Muscle layer of duodenum (tissue), 2 donors: ENCODE results near the gene APBB2.

ENCODE experiments used
- H3K27ac ChIP-seq: one replicate; pipeline ENCODE4 v1.7.0; 2013; ENCODE audit warnings: mild to moderate bottlenecking, low read length
- H3K27me3 ChIP-seq: one replicate; pipeline ENCODE4 v1.7.0; 2013; ENCODE audit warnings: low read depth, mild to moderate bottlenecking, control low read depth, low read length
- H3K36me3 ChIP-seq, 2 donors: one replicate each; pipeline ENCODE4 v1.7.0; 2013; ENCODE audit warnings: low read length in 2 of 2, control low read depth in 1 of 2, mild to moderate bottlenecking in 1 of 2; ENCODE audit not compliant: insufficient read depth in 2 of 2, control insufficient read depth in 1 of 2
- H3K4me1 ChIP-seq, 2 donors: one replicate each; pipeline ENCODE4 v1.7.0; 2013; ENCODE audit warnings: low read length in 2 of 2, mild to moderate bottlenecking in 2 of 2, control low read depth in 1 of 2, moderate library complexity in 1 of 2; ENCODE audit not compliant: insufficient read depth in 2 of 2, control insufficient read depth in 1 of 2
- H3K4me3 ChIP-seq, 2 donors: one replicate each; pipeline ENCODE4 v1.7.0; 2013; ENCODE audit warnings: low read length in 2 of 2, low read depth in 1 of 2, mild to moderate bottlenecking in 1 of 2
- H3K9me3 ChIP-seq, 2 donors: one replicate each; pipeline ENCODE4 v1.7.0; 2013; ENCODE audit warnings: low read length in 2 of 2, control low read depth in 1 of 2, mild to moderate bottlenecking in 1 of 2; ENCODE audit not compliant: control insufficient read depth in 1 of 2
- donor health status: healthy.

The APBB2 gene

DNA sequence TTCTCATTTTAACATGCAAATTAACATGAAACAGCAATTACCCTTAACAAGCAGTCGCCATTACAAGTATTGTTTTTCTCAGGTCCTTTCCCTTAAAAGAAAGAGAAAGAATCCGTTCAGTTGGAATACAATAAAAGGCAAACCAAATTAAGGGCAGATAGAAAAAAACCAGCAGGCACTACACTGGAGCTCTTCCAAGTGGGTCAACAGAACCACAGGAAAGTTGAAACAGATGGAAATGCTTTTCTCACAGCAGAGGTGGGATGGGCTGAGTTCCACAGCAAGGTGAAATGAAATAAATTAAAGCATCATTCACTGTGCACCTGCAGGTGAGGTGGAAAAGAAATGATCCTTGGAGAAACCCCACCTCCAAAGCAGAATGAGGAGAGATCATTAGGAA, 102.6 kb downstream of the APBB2 start:
- Histone ChIP-seq H3K27ac (no peak overlapping the region), H3K9me3 (no peaks in the 10 kb centered on the region), H3K36me3 (no peaks in the 10 kb centered on the region), H3K4me1 (peaks cover 0 to 7% of the 10 kb centered on the region in 2 donors), H3K27me3 (no peaks in the 10 kb centered on the region), H3K4me3 (no peak overlapping the region)

GRCh38 chr4:41110050-41110449, 104.3 kb downstream of the APBB2 start:
- Histone ChIP-seq H3K36me3 (no peaks in the 10 kb centered on the region), H3K4me3 (no peak overlapping the region), H3K27me3 (no peaks in the 10 kb centered on the region), H3K27ac (no peak overlapping the region), H3K4me1 (peaks cover 0 to 7% of the 10 kb centered on the region in 2 donors), H3K9me3 (no peaks in the 10 kb centered on the region)

- no peaks in the 10 kb centered on the region for H3K36me3 ChIP-seq
- no peak overlapping the region for H3K4me3 ChIP-seq
- no peaks in the 10 kb centered on the region for H3K9me3 ChIP-seq
- H3K27ac ChIP-seq = no peak overlapping the region
- H3K27me3 ChIP-seq = no peaks in the 10 kb centered on the region
- peaks cover 0 to 7% of the 10 kb centered on the region in 2 donors for H3K4me1 ChIP-seq
Measured at GRCh38 chr4:41108481-41108880, 105.9 kb downstream of the APBB2 start.

GRCh38 chr4:41106694-41107419, 107.5 kb downstream of the APBB2 start:
- no peaks in the 10 kb centered on the region for H3K27me3 ChIP-seq
- peaks cover 0 to 3% of the 10 kb centered on the region in 2 donors for H3K4me1 ChIP-seq
- no peak overlapping the region for H3K27ac ChIP-seq
- H3K36me3 ChIP-seq = no peaks in the 10 kb centered on the region
- no peak overlapping the region for H3K4me3 ChIP-seq
- H3K9me3 ChIP-seq = no peaks in the 10 kb centered on the region

DNA sequence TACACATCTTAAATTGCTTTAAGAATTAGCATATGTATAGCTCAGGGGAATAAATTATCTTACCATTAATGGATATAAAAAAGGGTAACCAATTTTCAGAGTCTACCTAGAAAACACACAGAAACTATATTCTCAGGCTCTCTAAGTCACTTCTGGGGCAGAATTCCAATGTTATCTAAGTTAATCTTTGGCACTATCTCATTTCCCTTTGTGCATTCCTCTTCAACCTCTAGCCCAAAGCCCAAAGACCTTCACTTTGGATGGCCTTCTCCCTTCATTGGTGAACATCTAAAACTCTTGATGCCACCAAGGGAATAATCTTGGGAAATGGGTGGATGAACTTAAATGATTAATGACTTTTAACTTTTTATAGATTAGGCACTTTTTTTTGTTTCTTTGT, 108.3 kb downstream of the APBB2 start:
- no peaks in the 10 kb centered on the region for H3K9me3 ChIP-seq
- H3K4me1 ChIP-seq = no peaks in the 10 kb centered on the region
- H3K27ac ChIP-seq = no peak overlapping the region
- no peak overlapping the region for H3K4me3 ChIP-seq
- H3K27me3 ChIP-seq = no peaks in the 10 kb centered on the region
- H3K36me3 ChIP-seq = no peaks in the 10 kb centered on the region

DNA sequence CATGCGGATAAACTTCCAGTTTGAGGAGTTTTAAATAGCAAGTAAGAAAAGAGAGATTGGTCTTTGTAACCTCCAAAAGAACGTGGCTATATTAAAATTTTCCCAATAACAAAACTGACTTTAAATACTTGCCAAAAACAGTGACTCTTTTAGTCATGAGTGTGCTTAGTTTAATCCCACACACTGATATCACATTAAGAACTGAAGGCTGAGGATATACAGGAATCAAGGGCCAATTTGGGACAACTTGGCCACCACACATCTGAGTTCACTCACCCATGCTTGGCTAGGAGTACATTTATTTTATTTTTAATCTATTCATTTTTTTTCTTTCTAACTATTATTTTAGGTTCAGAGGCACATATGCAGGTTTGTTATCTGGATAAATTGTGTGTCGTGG, 110.2 kb downstream of the APBB2 start:
- Histone ChIP-seq H3K36me3 (no peaks in the 10 kb centered on the region), H3K27ac (no peak overlapping the region), H3K4me1 (no peaks in the 10 kb centered on the region), H3K4me3 (no peak overlapping the region), H3K27me3 (no peaks in the 10 kb centered on the region), H3K9me3 (no peaks in the 10 kb centered on the region)

DNA sequence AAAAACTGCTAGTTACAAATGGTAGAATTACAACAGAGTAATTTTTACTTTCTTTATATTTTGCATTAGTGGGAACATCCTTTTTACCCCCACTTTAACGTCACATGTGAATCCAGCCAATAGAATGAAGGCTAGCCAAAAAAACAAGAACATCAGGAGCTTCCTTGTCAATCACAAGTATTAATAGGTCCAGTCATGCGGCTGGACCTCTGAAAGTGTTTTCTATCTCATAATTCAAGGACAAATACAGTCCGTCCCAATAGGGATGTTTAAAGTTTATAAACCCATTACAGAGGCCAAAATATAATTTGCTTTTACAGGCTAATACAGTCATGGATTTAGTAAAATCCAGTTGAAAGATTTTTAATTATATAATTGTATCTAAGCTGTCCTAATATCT, 110.7 kb downstream of the APBB2 start:
- Histone ChIP-seq H3K36me3 (no peaks in the 10 kb centered on the region), H3K27ac (no peak overlapping the region)

GRCh38 chr4:41102414-41103092, 111.8 kb downstream of the APBB2 start:
- Histone ChIP-seq H3K27ac (no peak overlapping the region), H3K4me3 (no peak overlapping the region)

More for the DNA sequence above, 110.7 kb downstream of the APBB2 start:
- Histone ChIP-seq H3K9me3 (no peaks in the 10 kb centered on the region), H3K27me3 (no peaks in the 10 kb centered on the region), H3K4me1 (no peaks in the 10 kb centered on the region), H3K4me3 (no peak overlapping the region)

GRCh38 chr4:41098093-41099048, 116.0 kb downstream of the APBB2 start:
- Histone ChIP-seq H3K36me3 (no peaks in the 10 kb centered on the region), H3K27me3 (no peaks in the 10 kb centered on the region), H3K4me1 (peaks cover 0 to 9% of the 10 kb centered on the region in 2 donors), H3K9me3 (no peaks in the 10 kb centered on the region), H3K27ac (no peak overlapping the region), H3K4me3 (no peak overlapping the region)

More at GRCh38 chr4:41102414-41103092, 111.8 kb downstream of the APBB2 start:
- Histone ChIP-seq H3K27me3 (no peaks in the 10 kb centered on the region), H3K9me3 (no peaks in the 10 kb centered on the region), H3K36me3 (no peaks in the 10 kb centered on the region), H3K4me1 (peaks cover 0 to 5% of the 10 kb centered on the region in 2 donors)

- no peak overlapping the region for H3K4me3 ChIP-seq
- H3K36me3 ChIP-seq = no peaks in the 10 kb centered on the region
- no peak overlapping the region for H3K27ac ChIP-seq
- H3K27me3 ChIP-seq = no peaks in the 10 kb centered on the region
- H3K9me3 ChIP-seq = no peaks in the 10 kb centered on the region
- peaks cover 0 to 9% of the 10 kb centered on the region in 2 donors for H3K4me1 ChIP-seq
Measured at GRCh38 chr4:41095973-41096372, 118.4 kb downstream of the APBB2 start.
